Fibroblast of skin of scalp (primary cell): Measurements from ENCODE around the gene ZSCAN2.
"Not testable (repeated sequence)": the region's sequence is repeated elsewhere in the genome, so short reads cannot be mapped to it uniquely, and the experiment has no call there.

Experiments
- DNase-seq: peaks from one replicate; pipeline ENCODE4 v3.0.0-alpha.2; 2013

ZSCAN2 gene

DNA sequence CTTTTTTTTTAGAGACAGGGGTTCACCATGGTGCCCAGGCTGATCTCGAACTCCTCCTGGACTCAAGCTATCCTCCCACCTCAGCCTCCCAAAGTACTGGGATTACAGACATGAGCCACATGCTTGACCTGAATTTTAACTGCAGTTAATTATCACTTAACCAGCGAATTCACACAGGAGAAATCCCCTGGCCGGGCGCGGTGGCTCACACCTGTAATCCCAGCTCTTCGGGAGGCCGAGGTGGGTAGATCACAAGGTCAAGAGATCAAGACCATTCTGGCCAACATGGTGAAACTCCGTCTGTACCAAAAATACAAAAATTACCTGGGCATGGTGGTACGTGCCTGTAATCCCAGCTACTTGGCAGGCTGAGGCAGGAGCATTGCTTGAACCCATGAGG is 41.1 kb downstream of the ZSCAN2 start:
- not testable (repeated sequence) for DNase-seq

DNA sequence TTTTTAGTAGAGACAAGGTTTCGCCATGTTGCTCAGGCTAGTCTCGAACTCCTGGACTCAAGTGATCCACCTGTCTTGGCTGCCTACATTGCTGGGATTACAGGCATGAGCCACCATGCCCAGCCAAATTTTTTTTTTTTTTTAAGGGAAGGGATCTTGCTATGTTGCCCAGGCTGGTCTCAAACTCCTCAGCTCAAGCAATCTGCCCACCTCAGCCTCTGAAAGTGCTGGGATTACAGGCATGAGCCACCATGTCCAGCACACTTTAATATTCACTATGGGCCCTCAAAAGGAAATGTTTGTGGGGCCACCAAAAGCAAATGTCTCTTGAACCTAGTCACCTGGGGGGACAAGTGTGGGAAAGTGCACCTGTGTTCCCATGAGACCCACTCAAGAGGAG is 41.8 kb downstream of the ZSCAN2 start:
- DNase-seq = not testable (repeated sequence)

DNA sequence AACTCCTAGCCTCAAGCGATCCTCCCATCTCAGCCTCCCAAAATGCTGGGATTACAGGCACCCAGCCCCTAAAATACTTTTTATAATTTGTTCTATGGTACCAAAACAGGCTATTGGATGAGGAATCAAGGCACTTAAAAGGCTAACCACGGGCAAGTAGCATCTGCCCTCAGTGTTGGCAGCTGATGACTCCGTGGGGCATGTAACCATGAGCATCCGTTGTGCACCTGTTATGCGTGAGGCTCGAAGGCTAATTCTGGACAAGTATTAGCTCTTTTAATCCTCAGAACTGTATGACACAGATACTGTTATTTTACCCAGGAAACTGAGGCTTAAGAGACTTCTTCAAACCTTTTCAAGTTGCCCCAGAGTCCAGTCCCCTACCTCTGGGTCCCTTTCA is 43.0 kb downstream of the ZSCAN2 start:
- DNase-seq = no peak

DNA sequence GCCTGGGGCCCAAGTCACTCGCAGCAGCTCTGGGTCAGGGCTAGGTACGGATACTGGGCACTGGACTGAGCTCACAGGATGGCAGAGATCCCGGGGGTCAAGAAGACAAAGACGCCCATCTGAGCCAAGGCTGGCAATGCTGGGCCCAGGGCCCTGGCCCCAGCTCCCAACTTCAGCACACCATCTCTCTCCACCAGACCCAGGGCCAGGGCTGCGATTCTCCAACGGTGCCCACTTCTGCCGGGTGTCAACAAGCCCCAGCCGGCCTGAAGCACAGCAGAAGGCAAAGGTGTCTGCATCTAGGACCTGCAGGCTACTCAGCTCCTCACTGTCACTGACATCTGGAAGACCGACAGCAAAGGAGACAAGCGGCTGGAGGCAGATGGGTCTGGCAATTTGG is 44.7 kb downstream of the ZSCAN2 start:
- no peak for DNase-seq

DNA sequence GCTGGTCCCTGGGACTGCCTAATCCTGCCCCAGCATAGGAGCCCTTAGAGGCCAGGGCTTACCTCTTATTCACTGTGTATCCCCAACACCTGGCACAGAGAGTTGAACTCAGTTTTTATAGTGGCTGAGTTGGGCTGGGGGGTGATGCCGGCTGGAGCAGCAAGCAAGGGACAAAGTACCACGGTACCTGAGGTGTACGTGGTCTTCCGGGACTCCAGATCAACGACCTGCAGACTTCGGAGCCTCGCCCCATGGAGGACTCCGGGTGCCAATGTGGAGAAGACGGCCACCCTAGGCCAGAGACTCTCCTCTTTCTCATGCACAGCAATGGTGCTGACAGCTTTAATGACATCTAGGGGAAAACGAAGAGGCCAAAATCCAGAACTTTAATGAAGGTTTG is 45.2 kb downstream of the ZSCAN2 start:
- no peak for DNase-seq

DNA sequence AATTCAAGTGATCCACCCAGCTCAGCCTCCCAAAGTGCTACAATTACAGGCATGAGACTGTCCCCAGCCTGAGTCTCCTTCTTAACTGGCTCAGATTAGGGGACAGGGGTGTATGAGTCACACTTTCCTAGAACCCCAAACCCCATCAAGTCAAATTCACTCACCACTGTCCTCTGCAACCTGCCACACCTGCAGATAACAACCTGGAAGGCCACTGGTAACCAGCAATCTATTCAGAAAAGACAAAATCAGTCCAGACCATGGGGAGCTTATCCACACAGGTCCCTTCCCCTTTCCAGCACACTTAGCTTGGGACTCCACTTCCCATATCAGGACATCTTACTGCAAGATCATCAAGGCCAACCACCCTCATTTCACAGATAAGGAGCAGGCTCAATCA is 46.9 kb downstream of the ZSCAN2 start:
- DNase-seq = no peak

DNA sequence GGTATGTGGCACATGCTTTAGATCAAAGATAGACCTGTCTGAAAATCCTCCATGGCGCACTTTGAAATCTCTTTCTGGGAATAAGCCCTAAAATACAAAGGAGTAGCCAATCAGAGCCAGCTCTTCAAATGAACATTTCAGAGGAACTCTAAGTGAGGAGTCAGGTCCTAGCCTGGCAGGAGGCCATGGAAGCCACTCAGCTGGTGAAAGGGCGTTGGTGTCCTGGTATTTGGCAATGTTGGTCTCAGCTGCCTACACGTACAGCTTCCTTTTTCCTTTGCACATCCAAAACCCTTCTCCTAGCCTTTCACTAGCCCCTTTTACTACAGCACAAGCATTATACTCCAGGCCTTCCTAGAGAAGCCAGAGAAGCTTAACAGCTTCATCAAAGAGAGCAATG is 47.7 kb downstream of the ZSCAN2 start:
- no peak for DNase-seq

DNA sequence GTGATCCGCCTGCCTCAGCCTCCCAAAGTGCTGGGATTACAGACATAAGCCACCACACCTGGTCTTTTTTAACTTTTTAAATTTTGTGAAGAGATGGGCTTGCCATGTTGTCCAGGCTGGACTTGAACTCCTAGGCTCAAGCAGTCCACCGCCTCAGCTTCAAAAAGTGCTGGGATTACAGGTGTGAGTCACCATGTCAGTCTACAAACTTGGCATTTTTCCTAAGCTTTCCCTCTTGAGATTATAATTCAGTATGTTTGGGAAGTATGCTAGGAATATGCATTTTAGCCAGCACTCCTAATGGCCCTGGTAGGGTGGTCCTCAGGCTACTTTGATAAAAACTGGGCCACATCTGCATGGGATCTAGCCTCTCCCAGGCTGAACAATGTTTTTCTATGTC is 48.9 kb downstream of the ZSCAN2 start:
- DNase-seq = peak; percentile 30

DNA sequence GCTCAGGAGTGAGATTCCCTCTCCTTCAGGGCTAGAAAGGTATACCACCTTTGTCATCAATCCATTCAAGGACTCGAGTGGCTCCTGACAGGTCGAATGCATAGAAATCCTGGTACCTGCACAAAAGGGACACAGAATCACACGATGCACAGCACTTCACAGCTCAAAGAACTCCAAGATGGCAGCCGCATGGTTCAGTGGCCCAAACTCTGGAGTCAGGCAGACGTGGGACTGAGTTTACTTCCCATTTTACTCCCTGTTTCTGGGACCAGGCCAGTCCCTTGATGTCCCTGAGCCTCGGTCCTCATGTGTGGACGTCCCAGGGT is 52.7 kb downstream of the ZSCAN2 start:
- DNase-seq = no peak

DNA sequence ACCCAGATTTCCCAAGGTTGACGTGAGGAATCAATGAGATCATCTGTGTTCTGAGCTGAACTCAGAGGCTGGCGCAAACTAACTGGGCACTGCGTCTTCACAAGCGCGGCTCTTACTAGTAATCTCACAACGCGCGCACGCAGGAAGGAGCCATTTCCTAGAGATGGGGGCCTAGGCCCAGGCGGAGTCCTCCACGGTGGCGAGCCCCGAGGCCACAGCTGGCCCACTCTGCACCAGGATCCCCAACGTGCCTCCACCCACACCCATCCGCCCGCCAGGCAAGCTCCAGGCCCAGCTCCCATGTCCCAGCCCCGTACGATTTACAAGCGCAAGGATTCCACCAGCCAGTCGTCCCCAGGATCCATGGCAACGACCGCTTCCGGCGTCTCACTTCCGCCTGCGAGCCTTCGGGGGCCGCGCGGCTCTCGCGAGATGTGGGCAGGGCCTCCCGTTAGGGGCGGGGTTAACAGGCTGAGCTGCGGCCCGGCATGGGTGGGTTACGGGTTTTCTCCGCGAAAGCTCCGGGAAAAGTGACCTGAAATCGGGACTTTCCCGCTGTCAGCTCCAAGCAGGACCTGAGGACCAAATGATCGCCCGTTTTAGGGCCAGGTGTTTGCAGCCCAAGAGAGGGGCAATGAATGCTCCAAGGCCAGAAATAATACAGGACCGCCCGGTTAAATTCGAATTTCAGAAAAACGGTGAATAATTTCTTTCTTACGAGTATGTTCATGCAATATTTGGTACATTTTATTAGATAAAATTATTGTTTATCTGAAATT is 53.3 kb downstream of the ZSCAN2 start, which contains the start of gene WDR73:
TSS of gene WDR73 (minus strand) at position 374 of the 779 bp plus-strand sequence. CDS start at position 365, 9 bp downstream.
- DNase-seq = peak; percentile 95

DNA sequence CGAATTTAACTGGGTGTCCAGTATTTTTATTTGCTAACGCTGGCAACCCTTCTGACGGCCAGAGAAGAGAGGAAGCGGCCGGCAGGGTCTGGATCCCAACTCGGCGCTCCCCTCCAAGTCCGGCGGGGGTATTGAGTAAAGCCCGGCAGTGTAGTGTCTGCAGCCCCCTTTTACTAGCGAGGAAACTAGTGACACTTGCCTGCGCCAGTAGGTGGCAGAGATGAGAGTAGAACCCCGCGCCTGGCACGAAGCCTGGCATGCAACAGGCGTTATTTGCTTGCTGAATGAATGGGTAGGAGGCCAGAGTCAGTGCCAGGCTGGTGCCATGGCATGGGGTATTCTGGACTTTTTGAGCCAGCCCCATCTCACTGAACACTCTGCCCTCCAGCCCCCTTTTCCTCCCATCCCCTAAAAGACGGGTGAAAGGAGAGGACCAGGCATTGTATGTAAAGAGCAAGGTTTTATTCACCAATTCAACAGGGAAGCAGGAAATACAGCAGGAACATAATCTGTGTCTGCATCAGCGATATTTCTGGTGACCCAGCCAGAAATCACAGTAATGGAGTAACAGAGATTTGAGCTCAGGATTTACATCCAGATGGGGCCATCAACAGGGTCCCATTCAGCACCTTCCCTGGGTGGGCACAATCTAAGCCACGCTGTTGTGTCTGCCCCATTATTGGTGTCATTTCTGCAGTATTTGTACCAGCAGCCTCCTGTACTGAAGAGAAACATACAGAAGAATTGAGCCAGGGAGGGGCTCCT is 54.1 kb downstream of the ZSCAN2 start:
- DNase-seq = peak; percentile 86

DNA sequence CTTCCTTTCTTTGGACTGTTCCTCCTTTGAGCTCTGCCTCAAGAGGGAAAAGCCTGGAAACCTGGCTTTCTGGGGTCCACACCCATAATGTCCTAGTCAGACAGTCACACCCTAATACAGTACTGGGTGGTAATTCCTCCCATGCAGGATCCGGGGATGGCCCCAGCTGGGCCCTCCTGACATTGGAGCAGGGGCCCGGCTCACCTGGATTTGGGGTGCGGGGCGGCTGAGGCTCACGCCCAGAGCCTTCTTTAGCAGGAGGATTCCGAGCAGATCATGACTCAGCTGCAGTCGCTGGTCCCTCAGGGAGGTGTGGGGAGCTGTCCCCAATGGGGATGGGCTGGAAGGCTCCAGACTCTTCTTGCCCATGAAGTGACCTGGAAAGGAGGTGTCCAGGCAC is 56.2 kb downstream of the ZSCAN2 start:
- DNase-seq = no peak

DNA sequence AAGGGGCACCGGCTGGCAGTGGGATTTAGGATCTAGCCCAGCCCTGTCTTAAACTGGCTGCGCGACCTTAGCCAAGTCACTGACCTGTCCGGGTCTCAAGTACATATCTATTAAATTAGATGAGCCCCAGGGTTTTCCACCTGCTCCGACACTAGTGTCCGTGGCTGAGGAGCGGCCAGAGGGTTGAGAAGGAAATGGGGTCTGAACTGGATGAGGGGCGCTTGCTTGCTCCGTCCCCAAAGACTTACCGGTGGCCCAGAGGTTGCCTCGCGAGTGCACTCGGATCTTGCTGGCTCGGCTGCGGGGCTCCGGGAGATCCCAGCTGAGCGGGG is 56.9 kb downstream of the ZSCAN2 start:
- no peak for DNase-seq

DNA sequence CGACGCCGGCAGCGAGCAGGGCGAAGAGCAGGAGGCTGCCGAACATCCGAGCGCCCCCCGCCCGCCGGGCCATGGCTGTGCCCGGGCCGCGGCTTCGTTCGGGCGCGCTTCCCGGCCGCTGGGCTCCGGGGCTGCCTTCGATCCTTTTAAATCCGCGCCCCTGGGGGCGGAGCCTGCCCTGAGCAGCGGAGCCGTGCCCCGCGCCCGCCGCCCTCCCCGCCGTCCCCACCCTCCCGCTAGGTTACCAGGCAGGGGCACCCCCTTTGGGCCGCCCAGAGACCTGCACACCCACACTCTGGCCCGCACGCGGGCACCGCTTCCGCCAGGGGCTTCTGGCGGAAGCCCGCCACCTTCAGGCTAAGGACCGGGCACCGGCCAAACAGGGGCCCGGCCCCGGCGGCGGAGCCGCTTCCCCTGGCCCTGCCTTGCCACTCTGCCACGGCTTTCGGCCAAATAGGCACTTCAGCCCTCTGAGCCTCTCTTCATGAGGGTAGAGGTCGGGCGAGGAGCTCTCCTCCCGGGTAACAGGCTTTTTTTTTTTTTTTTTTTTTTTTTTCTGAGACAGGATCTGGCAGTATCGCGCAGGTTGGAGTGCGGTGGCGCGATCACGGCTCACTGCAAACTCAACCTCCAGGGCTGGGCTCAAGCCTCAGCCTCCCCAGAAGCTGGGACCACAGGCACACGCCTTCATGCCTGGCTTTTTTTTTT is 57.4 kb downstream of the ZSCAN2 start, which contains the start of gene NMB:
TSS of gene NMB (minus strand) at position 120 of the 708 bp plus-strand sequence. CDS start at position 73, 47 bp downstream.
- DNase-seq = peak; percentile 84

DNA sequence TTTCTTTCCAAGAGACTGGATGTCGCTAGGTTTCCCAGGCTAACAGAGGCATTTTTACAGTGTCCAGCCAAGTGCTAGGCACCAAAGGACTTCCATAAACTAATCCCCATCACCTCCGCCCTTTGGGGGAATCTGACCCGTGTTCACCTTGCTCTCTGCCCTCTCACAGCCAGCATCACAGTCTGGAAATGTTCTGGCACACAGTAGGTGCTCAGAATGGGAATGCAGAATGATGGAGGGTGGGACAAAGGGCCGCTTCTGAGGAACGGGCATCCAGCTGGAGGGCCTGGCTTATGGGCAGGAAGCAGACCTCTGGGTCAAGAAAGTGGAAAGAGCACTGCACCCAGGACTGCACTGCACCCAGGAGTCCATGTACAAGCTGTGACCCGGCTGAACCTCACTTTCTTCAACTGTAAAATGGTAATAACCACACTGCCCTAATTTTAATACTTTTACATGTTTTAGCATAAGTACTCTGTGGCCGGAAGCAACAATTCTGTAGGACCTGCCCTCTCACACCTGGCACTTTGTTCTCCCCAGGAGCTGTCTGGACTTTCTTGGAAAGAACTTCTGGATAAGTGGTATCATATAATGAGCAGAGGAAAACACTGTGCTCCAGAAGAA is 58.1 kb downstream of the ZSCAN2 start:
- no peak for DNase-seq

DNA sequence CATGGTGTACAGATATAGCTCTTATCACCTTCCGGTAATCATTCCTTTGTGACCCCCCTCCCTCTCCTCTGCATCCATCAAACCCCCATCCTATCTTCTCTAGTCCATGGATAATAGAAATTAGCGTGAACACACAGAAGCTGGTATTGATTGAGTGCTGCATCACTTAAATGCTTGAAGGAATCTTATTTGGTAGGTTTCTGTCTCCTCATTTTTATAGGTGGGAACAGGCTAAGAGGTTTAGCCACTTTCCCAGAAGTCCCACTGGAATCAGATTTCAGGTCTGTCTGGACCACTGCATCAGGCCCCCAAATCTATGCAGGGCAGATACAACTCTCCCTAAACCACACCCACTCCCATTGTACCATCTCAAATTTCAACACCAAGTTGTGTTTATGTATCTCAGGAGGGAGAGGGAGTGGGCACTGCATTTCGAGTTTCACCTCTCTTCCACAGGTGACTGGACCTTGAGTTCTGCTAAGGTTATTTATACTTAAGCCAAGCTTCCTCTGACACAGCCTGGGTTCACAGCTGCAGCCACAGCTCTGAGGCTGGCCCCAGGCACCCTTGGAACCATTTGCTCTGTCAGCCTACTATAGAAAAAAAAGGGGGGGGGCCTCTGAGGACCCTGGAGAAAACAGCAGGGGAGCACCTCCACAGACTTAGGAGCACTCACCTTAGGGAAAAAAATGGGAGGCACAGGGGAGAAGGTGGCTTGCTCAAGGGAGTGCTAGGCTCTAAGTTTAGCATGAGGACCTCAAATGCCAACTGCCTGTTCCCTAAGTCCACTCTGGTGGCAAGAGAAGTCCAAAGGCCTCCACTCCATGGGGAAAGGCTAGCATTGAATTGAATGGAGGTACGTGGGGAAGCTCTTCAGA is 59.3 kb downstream of the ZSCAN2 start:
- no peak for DNase-seq

DNA sequence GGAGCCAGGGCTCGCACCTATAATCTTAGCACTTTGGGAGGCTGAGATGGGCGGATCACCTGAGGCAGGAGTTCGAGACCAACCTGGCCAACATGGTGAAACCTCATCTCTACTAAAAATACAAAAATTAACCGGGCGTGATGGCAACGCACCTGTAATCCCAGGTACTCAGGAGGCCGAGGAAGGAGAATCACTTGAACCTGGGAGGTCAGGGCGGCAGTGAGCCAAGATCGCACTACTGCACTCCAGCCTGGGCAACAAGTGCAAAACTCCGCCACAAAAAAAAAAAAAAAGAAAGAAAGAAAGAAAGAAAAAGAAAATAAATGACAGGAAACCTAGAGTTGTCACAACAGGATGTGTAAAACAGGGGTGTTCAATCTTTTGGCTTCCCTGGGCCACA is 60.2 kb downstream of the ZSCAN2 start:
- DNase-seq = no peak

DNA sequence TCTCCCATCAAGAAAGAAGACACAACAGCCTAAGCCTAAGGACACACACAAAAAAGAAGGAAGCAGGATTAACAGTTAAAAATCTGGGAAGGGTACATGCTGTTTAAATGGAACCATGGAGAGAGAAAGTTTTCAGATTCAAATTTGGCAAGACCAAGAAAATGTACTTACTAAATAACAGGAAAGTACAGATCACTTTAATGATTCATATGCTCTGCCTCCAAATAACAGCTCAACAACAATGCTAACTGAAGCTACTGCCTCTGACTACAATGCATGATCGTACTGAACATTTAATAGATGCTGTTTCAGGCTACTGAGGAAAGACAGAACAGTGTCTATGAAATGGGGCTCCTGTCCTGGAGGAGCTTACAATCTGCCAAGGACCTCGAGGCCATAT is 65.6 kb downstream of the ZSCAN2 start:
- DNase-seq = no peak

DNA sequence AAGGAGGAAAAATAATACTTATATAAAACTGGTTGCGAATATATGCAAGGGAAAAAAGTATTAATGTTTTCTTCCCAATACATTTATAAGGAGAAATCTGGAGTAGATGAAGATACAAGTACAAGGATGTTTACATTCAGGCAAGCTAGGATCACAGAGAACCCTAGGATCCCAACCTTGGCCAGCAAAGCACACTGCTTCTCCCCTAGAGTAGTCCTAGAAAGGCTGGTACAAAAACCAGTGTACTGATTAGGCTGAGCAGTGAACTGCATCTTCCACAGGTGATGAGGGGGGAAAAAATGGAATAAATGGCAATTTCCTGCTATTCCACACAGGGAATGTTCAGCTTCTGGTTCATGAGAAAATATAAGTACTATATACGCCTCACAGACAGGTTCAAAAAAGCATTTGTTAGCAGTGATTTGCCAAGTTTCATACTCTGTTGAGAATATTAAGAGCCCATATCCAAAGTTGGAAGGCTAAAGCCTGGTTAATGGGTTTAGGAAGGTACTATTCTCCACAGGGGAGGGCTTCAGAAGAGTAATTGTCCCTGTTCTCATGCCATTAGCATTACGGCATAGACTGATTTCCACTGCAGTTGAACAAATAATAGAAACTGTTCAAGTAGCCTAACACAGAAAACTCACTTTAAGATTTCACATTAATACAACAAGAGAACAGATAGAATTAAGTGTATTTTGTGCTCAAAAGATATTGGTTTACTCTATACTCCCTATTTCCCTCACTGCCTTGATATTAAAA is 67.6 kb downstream of the ZSCAN2 start:
- no peak for DNase-seq

DNA sequence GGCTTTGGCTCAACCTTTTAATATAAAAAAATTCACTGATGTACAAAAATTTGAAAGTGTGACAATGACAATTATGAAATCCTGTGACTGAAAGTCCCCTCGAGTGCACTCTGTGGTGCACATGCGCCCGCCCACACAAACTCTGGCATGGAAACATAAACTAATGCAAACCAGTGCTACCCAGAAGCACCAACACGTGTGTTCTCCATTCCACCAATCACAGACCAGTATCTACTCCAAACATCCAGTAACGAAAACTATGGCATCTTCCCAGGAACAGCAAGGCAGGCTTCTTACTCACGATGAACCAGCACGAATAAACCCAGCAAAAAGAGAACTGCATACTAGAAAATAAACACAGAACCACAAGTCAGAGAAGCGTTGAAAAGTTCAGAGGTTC is 68.9 kb downstream of the ZSCAN2 start:
- peak; percentile 84 for DNase-seq

DNA sequence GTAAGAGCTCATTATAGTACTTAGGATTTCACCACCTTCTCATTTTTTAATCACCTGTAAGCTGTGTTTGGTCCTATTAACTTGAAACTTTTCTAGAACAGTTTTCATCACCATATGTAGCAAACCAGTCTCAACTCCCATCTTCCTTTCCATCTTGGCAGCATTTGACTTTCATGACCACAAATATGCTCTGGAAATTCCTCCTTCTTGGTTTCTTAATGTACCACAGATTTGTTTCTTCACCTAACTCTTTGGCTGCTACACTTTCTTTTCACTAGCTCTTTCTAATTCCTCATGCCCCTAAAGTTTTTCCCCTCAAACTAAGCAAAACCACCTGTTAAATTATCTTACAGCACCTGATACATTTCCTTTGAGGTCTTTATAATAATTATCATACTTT is 70.4 kb downstream of the ZSCAN2 start:
- peak; percentile 87 for DNase-seq
